NCI-H526 treated with DMSO at 0.1 percent for 48 hours (cell line): ENCODE data around the gene SORBS1.

Source experiments
- DNase-seq: peaks from one replicate; lab custom pipeline; 2025; lab: John Stamatoyannopoulos, UW

Gene SORBS1

GRCh38 chr10:95435548-95436279 lies 125.5 kb downstream of the SORBS1 start:
- no peak for DNase-seq

GRCh38 chr10:95434583-95434982 lies 126.6 kb downstream of the SORBS1 start:
- DNase-seq, result no peak

- DNase-seq, result no peak
Measured at GRCh38 chr10:95431900-95432342, 129.2 kb downstream of the SORBS1 start.

GRCh38 chr10:95430231-95430951 lies 130.8 kb downstream of the SORBS1 start:
- no peak for DNase-seq

GRCh38 chr10:95429639-95430038 lies 131.5 kb downstream of the SORBS1 start:
- no peak for DNase-seq

GRCh38 chr10:95428701-95429100 lies 132.5 kb downstream of the SORBS1 start:
- no peak for DNase-seq

GRCh38 chr10:95426482-95426881 lies 134.7 kb downstream of the SORBS1 start:
- no peak for DNase-seq

- no peak for DNase-seq
Measured at GRCh38 chr10:95425592-95426465, 135.3 kb downstream of the SORBS1 start.

GRCh38 chr10:95423164-95424005 lies 137.8 kb downstream of the SORBS1 start:
- DNase-seq, result no peak

GRCh38 chr10:95422233-95422632 lies 138.9 kb downstream of the SORBS1 start:
- DNase-seq, result no peak

- no peak for DNase-seq
Measured at GRCh38 chr10:95421782-95422181, 139.4 kb downstream of the SORBS1 start.

GRCh38 chr10:95419399-95419798 lies 141.8 kb downstream of the SORBS1 start:
- DNase-seq, result no peak

GRCh38 chr10:95416973-95417372 lies 144.2 kb downstream of the SORBS1 start:
- no peak for DNase-seq

- no peak for DNase-seq
Measured at GRCh38 chr10:95416270-95416669, 144.9 kb downstream of the SORBS1 start.

- DNase-seq, result no peak
Measured at GRCh38 chr10:95415621-95416031, 145.5 kb downstream of the SORBS1 start.

GRCh38 chr10:95414844-95415485 lies 146.2 kb downstream of the SORBS1 start:
- no peak for DNase-seq

GRCh38 chr10:95414016-95414830 lies 146.9 kb downstream of the SORBS1 start:
- no peak for DNase-seq

- DNase-seq, result no peak
Measured at GRCh38 chr10:95413588-95413987, 147.6 kb downstream of the SORBS1 start.

- DNase-seq, result no peak
Measured at GRCh38 chr10:95411635-95412034, 149.5 kb downstream of the SORBS1 start.
